IPS-NIHi7 (cell line): ENCODE measurements around the gene SDC3.

Source experiments
- DNase-seq: peaks from one replicate; pipeline ENCODE4 v3.0.0; 2012; ENCODE audit warnings: mixed read lengths; ENCODE audit errors: extremely low spot score

SDC3 gene

GRCh38 chr1:30848130-30848529 is 60.4 kb downstream of the SDC3 start:
- DNase-seq: no peak

- DNase-seq: peak; percentile 78
Observed at GRCh38 chr1:30847358-30847972, 61.1 kb downstream of the SDC3 start.

- DNase-seq: no peak
Observed at GRCh38 chr1:30846587-30846986, 62.0 kb downstream of the SDC3 start.

- DNase-seq: peak; percentile 48
Observed at GRCh38 chr1:30845904-30846290, 62.7 kb downstream of the SDC3 start.

- no peak for DNase-seq
Observed at GRCh38 chr1:30845237-30845903, 63.2 kb downstream of the SDC3 start.

- DNase-seq: no peak
Observed at GRCh38 chr1:30844631-30845030, 63.9 kb downstream of the SDC3 start.

GRCh38 chr1:30842697-30843354 is 65.7 kb downstream of the SDC3 start:
- no peak for DNase-seq

GRCh38 chr1:30840904-30841598 is 67.5 kb downstream of the SDC3 start:
- DNase-seq: peak; percentile 38

- DNase-seq: no peak
Observed at GRCh38 chr1:30839827-30840359, 68.7 kb downstream of the SDC3 start.

GRCh38 chr1:30838996-30839395 is 69.6 kb downstream of the SDC3 start:
- DNase-seq: no peak

GRCh38 chr1:30837653-30838052 is 70.9 kb downstream of the SDC3 start:
- no peak for DNase-seq

GRCh38 chr1:30834253-30834652 is 74.3 kb downstream of the SDC3 start:
- DNase-seq: no peak

- DNase-seq: no peak
Observed at GRCh38 chr1:30830537-30830936, 78.0 kb downstream of the SDC3 start.

GRCh38 chr1:30829889-30830288 is 78.7 kb downstream of the SDC3 start:
- no peak for DNase-seq

- DNase-seq: no peak
Observed at GRCh38 chr1:30824736-30825429, 83.7 kb downstream of the SDC3 start.

GRCh38 chr1:30823969-30824735 is 84.4 kb downstream of the SDC3 start:
- peak; percentile 100 for DNase-seq

GRCh38 chr1:30823627-30823968 is 85.0 kb downstream of the SDC3 start:
- no peak for DNase-seq

- no peak for DNase-seq
Observed at GRCh38 chr1:30822966-30823581, 85.5 kb downstream of the SDC3 start.

GRCh38 chr1:30822006-30822405 is 86.6 kb downstream of the SDC3 start:
- DNase-seq: no peak

GRCh38 chr1:30820299-30820698 is 88.3 kb downstream of the SDC3 start:
- no peak for DNase-seq
